Ishikawa (cell line): Measurements from ENCODE around the gene VPS26C.

Experiments used
- CEBPB ChIP-seq: IDR thresholded peaks from 2 replicates; pipeline ENCODE4 v1.6.1; 2012
- CREB1 ChIP-seq: IDR thresholded peaks from 2 replicates; pipeline ENCODE4 v1.6.1; 2012; ENCODE audit warnings: low read depth
- EGR1 ChIP-seq: IDR thresholded peaks from 2 replicates; pipeline ENCODE4 v1.6.1; 2012
- EP300 ChIP-seq: IDR thresholded peaks from 2 replicates; pipeline ENCODE4 v1.6.1; 2012; ENCODE audit warnings: borderline replicate concordance
- FOXM1 ChIP-seq: IDR thresholded peaks from 2 replicates; pipeline ENCODE4 v1.6.1; 2012; ENCODE audit warnings: low read depth, borderline replicate concordance
- NFIC ChIP-seq: IDR thresholded peaks from 2 replicates; pipeline ENCODE4 v1.6.1; 2012
- RAD21 ChIP-seq: IDR thresholded peaks from 2 replicates; pipeline ENCODE4 v1.6.1; 2012; ENCODE audit warnings: low read depth
- TAF1 ChIP-seq: IDR thresholded peaks from 2 replicates; pipeline ENCODE4 v1.6.1; 2012; ENCODE audit warnings: low read depth, mild to moderate bottlenecking
- TCF12 ChIP-seq: IDR thresholded peaks from 2 replicates; pipeline ENCODE4 v1.6.1; 2012; ENCODE audit warnings: low read depth
- TEAD4 ChIP-seq: IDR thresholded peaks from 2 replicates; pipeline ENCODE4 v1.6.1; 2012
- YY1 ChIP-seq: IDR thresholded peaks from 2 replicates; pipeline ENCODE4 v1.6.1; 2012; ENCODE audit warnings: low read depth
- ZBTB7A ChIP-seq: IDR thresholded peaks from 2 replicates; pipeline ENCODE4 v1.6.1; 2012; ENCODE audit warnings: low read depth
- TF ChIP-seq, protein P1 (sequence below): IDR thresholded peaks from 2 replicates; pipeline ENCODE4 v1.6.1; 2012; ENCODE audit warnings: low read depth, mild to moderate bottlenecking
- TF ChIP-seq, protein P2 (sequence below): IDR thresholded peaks from 2 replicates; pipeline ENCODE4 v1.6.1; 2012
- TF ChIP-seq, protein P3 (sequence below): IDR thresholded peaks from 2 replicates; pipeline ENCODE4 v1.6.1; 2012

Gene VPS26C

DNA sequence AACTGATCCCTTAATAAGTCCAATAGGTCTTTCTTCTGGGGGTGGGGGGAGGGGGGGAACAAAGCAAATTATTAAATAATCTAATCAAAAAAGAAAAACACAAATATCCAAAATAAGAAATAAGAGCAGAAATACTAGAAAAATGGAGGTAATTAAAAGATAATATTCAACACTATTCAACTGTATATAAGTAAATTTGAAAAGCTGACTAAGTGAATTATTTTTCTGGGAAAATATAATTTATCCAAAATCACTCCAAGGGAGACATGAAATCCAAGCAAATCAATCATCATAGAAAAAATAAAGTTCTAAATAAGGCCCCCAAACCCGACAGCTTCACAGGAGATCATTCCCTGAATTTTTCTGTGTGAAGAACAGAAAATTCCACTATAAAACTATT, 18.8 kb downstream of the VPS26C start:
- TF ChIP-seq, protein P1, sequence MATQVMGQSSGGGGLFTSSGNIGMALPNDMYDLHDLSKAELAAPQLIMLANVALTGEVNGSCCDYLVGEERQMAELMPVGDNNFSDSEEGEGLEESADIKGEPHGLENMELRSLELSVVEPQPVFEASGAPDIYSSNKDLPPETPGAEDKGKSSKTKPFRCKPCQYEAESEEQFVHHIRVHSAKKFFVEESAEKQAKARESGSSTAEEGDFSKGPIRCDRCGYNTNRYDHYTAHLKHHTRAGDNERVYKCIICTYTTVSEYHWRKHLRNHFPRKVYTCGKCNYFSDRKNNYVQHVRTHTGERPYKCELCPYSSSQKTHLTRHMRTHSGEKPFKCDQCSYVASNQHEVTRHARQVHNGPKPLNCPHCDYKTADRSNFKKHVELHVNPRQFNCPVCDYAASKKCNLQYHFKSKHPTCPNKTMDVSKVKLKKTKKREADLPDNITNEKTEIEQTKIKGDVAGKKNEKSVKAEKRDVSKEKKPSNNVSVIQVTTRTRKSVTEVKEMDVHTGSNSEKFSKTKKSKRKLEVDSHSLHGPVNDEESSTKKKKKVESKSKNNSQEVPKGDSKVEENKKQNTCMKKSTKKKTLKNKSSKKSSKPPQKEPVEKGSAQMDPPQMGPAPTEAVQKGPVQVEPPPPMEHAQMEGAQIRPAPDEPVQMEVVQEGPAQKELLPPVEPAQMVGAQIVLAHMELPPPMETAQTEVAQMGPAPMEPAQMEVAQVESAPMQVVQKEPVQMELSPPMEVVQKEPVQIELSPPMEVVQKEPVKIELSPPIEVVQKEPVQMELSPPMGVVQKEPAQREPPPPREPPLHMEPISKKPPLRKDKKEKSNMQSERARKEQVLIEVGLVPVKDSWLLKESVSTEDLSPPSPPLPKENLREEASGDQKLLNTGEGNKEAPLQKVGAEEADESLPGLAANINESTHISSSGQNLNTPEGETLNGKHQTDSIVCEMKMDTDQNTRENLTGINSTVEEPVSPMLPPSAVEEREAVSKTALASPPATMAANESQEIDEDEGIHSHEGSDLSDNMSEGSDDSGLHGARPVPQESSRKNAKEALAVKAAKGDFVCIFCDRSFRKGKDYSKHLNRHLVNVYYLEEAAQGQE = no peak
- TF ChIP-seq TAF1 = no peak
- TF ChIP-seq TEAD4 = no peak
- TF ChIP-seq, protein P2, sequence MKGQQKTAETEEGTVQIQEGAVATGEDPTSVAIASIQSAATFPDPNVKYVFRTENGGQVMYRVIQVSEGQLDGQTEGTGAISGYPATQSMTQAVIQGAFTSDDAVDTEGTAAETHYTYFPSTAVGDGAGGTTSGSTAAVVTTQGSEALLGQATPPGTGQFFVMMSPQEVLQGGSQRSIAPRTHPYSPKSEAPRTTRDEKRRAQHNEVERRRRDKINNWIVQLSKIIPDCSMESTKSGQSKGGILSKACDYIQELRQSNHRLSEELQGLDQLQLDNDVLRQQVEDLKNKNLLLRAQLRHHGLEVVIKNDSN = no peak
- TF ChIP-seq, protein P3, sequence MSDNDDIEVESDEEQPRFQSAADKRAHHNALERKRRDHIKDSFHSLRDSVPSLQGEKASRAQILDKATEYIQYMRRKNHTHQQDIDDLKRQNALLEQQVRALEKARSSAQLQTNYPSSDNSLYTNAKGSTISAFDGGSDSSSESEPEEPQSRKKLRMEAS = no peak
- no peak for TF ChIP-seq FOXM1

DNA sequence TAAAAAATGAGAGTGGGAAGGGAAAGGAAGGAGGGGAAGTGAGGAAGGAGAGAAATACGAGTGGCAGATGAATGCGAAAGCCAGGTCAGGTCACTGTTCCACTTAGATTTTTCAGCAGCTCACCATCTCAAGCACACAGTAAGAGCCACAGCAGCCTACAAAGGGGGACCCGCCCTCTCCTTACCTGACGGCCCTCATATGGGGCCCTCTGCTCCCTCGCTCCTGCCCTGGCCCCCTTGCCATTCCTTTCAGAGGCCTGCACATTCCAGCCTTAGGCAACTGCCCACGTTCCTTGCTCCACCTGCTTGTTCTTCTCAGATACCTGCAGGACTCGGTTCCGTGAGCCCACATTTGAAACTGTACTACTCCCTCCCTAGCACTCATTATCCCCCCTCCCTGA, 22.0 kb downstream of the VPS26C start:
- TF ChIP-seq TEAD4 (no peak), YY1 (no peak), EGR1 (no peak), FOXM1 (no peak), TCF12 (no peak), EP300 (no peak), RAD21 (no peak), CREB1 (no peak), ZBTB7A (no peak), CEBPB (no peak), TAF1 (no peak), NFIC (no peak)
- TF ChIP-seq, protein P3 = no peak
- TF ChIP-seq, protein P2 = no peak
- TF ChIP-seq, protein P1 = no peak

DNA sequence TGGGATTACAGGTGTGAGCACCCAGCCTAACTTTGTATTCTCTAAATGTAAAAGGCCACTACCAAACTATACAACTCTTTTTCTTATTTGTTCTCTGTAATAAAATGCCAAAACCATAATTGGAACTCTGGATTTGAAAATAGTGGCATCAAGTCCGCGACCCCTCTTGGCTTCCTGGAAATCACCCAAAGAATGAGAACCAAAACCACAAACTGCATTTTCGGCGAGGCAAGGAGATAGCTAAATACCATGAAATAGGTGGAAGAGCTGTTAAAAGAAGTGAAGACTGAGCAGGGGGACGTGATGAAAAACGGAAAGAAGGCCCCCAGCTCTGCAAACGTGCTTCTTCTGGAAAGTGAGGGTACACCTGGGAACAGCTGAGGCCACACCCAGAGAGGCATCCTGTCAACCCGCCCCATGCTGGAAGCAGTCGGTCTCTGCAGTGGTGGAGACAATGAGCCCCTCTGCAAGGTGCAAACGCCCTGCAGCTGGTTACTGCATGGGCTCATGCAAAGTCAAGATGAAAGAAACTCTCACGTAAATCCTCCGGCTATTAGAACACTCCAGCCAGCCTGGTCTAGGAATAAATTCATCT, 22.5 kb downstream of the VPS26C start:
- TF ChIP-seq TAF1 (no peak), YY1 (no peak), NFIC (no peak), ZBTB7A (no peak), CREB1 (no peak)
- TF ChIP-seq, protein P1 = no peak

DNA sequence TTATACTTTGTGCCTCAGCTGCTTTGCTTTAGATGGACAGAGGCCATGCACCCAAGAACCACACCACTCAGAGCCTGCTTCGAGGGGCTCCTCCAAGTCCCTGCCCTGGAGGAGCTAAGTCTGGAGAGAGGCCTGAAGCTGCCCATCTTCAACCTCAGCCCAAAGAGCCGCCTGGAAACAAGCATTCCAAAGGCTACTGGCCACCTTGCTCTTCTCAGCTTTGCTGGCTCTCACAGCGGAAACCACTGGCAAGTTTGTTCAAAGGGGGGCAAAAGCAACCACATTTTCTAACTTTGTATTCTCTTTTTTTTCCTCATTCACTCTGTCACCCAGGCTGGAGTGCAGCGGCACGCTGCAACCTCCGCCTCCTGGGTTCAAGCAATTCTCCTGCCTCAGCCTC, 23.2 kb downstream of the VPS26C start:
- no peak for TF ChIP-seq ZBTB7A
- TF ChIP-seq, protein P2 = no peak
- TF ChIP-seq TEAD4 = no peak
- TF ChIP-seq RAD21 = no peak
- TF ChIP-seq TCF12 = no peak
- TF ChIP-seq, protein P3 = no peak
- TF ChIP-seq, protein P1 = no peak
- TF ChIP-seq NFIC = no peak
- TF ChIP-seq FOXM1 = no peak
- no peak for TF ChIP-seq EP300
- TF ChIP-seq EGR1 = no peak
- TF ChIP-seq CEBPB = no peak
